Neural progenitor cell (in vitro differentiated cells): ENCODE measurements around the gene CDK13. TPM values are rescaled to one million over a fixed set of nuclear protein-coding genes. Genes with fewer than 3 reads are reported as not detected.

Experiments
- DNase-seq: peaks from one replicate; pipeline ENCODE4 v3.0.0-alpha.2; 2016; ENCODE audit warnings: low spot score
- H2AFZ ChIP-seq: fragments of 200-600 bp; sonication (generic); replicated peaks from 2 replicates; pipeline ENCODE4 v1.6.1; 2016; ENCODE audit warnings: antibody characterized with exemption
- H3F3A ChIP-seq: fragments of 200-600 bp; sonication (generic); 2 replicates; pipeline ENCODE4 v1.6.1; 2016; ENCODE audit warnings: antibody characterized with exemption, low read depth
- H3K27ac ChIP-seq: fragments of 200-600 bp; sonication (generic); 2 replicates; pipeline ENCODE4 v1.5.1; 2016; ENCODE audit warnings: mild to moderate bottlenecking
- H3K27me3 ChIP-seq: fragments of 200-600 bp; sonication (generic); 2 replicates; pipeline ENCODE4 v1.6.1; 2016; ENCODE audit warnings: mild to moderate bottlenecking, moderate library complexity
- H3K36me3 ChIP-seq: fragments of 200-600 bp; sonication (generic); 2 replicates; pipeline ENCODE4 v1.5.1; 2016
- H3K4me1 ChIP-seq: fragments of 200-600 bp; sonication (generic); 2 replicates; pipeline ENCODE4 v1.6.1; 2016; ENCODE audit warnings: mixed run types
- H3K4me2 ChIP-seq: fragments of 200-600 bp; sonication (generic); 2 replicates; pipeline ENCODE4 v1.6.1; 2016
- H3K4me3 ChIP-seq: fragments of 200-600 bp; sonication (generic); 2 replicates; pipeline ENCODE4 v1.5.1; 2016
- H3K79me2 ChIP-seq: fragments of 200-600 bp; sonication (generic); 2 replicates; pipeline ENCODE4 v1.6.1; 2016; ENCODE audit warnings: low read depth
- H3K9ac ChIP-seq: fragments of 200-600 bp; sonication (generic); 2 replicates; pipeline ENCODE4 v1.6.1; 2016
- H3K9me3 ChIP-seq: fragments of 200-600 bp; sonication (generic); 2 replicates; pipeline ENCODE4 v1.5.1; 2016; ENCODE audit warnings: low read depth
- H4K20me1 ChIP-seq: fragments of 200-600 bp; sonication (generic); 2 replicates; pipeline ENCODE4 v1.6.1; 2016; ENCODE audit warnings: low read depth
- H3K27ac Mint-ChIP-seq: 3 replicates; pipeline ENCODE4 v1.8.0; 2021; ENCODE audit warnings: mixed read lengths
- H3K27me3 Mint-ChIP-seq: 2 replicates; pipeline ENCODE4 v1.8.0; 2022; ENCODE audit warnings: low read depth, mild to moderate bottlenecking, inconsistent platforms, moderate library complexity, mixed read lengths; ENCODE audit not compliant: insufficient read depth
- H3K36me3 Mint-ChIP-seq: 3 replicates; pipeline ENCODE4 v1.8.0; 2021; ENCODE audit warnings: mixed read lengths
- H3K4me1 Mint-ChIP-seq: 3 replicates; pipeline ENCODE4 v1.8.0; 2021; ENCODE audit warnings: mixed read lengths
- H3K4me3 Mint-ChIP-seq: 3 replicates; pipeline ENCODE4 v1.8.0; 2021; ENCODE audit warnings: mild to moderate bottlenecking, moderate library complexity, mixed read lengths
- H3K9me3 Mint-ChIP-seq: 3 replicates; pipeline ENCODE4 v1.8.0; 2020; ENCODE audit warnings: mixed read lengths
- CTCF ChIP-seq: fragments of 200-600 bp; sonication (generic); IDR thresholded peaks from 2 replicates; pipeline ENCODE4 v1.5.1; 2017; ENCODE audit warnings: antibody characterized with exemption, mild to moderate bottlenecking
- EZH2 ChIP-seq: fragments of 200-600 bp; sonication (generic); IDR thresholded peaks from 2 replicates; pipeline ENCODE4 v1.6.1; 2017; ENCODE audit warnings: antibody characterized with exemption, mild to moderate bottlenecking, moderate library complexity
- EZH2phosphoT487 ChIP-seq: fragments of 200-600 bp; sonication (generic); IDR thresholded peaks from 2 replicates; pipeline ENCODE4 v1.6.1; 2017; ENCODE audit warnings: antibody characterized with exemption
- total RNA-seq: library from RNA; depleted of rRNA; stranded (reverse); fragments of >200 nt; gene quantifications from 2 replicates; pipeline ENCODE4 v1.2.3, GENCODE V29; 2015; ENCODE audit warnings: low replicate concordance

Gene CDK13
- total RNA-seq, 1 donor from 2014 or later: 75.5 TPM

DNA sequence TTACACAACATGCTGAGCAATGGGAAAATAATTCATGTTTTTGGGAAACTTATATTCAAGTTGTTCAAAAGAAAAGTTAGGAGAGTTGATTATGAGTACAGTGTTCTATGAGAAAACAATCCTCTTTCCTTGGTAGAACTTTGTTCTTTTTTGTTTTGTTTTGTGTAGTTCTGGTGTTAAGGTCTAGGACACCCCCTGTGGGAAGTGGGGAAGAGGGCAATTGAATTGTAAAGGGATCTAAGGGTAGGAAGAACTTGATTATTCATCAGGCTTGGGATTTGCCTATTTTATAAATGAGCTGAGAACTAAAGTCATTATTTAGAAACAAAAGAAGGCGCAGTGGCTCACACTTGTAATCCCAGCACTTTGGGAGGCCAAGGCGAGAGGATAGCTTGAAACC is 25.9 kb upstream of the CDK13 start:
- H3K36me3 Mint-ChIP-seq: no peaks in the 10 kb centered on the region
- Histone ChIP-seq H3K36me3 (no peaks in the 10 kb centered on the region), H3K4me1 (peaks cover 6% of the 10 kb centered on the region), H3K9me3 (no peaks in the 10 kb centered on the region), H3K9ac (no peak overlapping the region), H4K20me1 (no peaks in the 10 kb centered on the region), H3K4me3 (no peak overlapping the region), H3K4me2 (no peak overlapping the region), H2AFZ (no peak overlapping the region), H3K27ac (no peak overlapping the region), H3F3A (peaks cover 6% of the 10 kb centered on the region), H3K79me2 (no peaks in the 10 kb centered on the region), H3K27me3 (no peaks in the 10 kb centered on the region)
- H3K9me3 Mint-ChIP-seq: no peaks in the 10 kb centered on the region
- TF ChIP-seq EZH2 (no peak), EZH2phosphoT487 (no peak), CTCF (no peak)
- H3K27me3 Mint-ChIP-seq: peaks cover 12% of the 10 kb centered on the region
- H3K4me1 Mint-ChIP-seq: peaks cover 14% of the 10 kb centered on the region
- DNase-seq: no peak
- H3K4me3 Mint-ChIP-seq: no peak overlapping the region
- H3K27ac Mint-ChIP-seq: no peak overlapping the region

DNA sequence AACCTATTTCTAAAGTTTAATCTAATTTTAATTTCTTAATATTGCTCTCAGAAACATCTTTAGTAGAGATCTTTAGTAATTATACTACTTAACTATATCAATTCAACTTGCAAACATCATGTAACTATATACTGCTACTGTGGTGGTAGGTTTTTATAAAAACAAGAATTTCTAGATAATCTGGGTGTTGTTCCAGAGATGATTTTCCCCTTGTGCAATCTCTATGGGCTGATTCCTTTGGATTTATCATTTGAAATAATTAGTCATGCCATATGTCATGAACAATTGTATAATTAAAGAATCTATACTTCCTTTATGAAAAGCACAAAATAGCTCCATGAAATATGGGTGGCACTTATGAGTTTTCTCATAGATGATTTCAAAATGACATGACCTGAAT is 23.9 kb upstream of the CDK13 start:
- H3K79me2 ChIP-seq: no peaks in the 10 kb centered on the region
- no peak overlapping the region for H3K4me2 ChIP-seq
- H3K27ac ChIP-seq: no peak overlapping the region
- Mint-ChIP-seq H3K27me3 (peaks cover 5% of the 10 kb centered on the region), H3K9me3 (no peaks in the 10 kb centered on the region), H3K36me3 (no peaks in the 10 kb centered on the region), H3K4me1 (peaks cover 14% of the 10 kb centered on the region), H3K4me3 (no peak overlapping the region), H3K27ac (no peak overlapping the region)
- no peaks in the 10 kb centered on the region for H4K20me1 ChIP-seq
- no peaks in the 10 kb centered on the region for H3K9me3 ChIP-seq
- TF ChIP-seq EZH2phosphoT487 (no peak), CTCF (no peak), EZH2 (no peak)
- DNase-seq: no peak
- H3F3A ChIP-seq: peaks cover 6% of the 10 kb centered on the region
- no peak overlapping the region for H2AFZ ChIP-seq
- peaks cover 6% of the 10 kb centered on the region for H3K4me1 ChIP-seq
- no peaks in the 10 kb centered on the region for H3K36me3 ChIP-seq
- no peaks in the 10 kb centered on the region for H3K27me3 ChIP-seq
- no peak overlapping the region for H3K4me3 ChIP-seq
- no peak overlapping the region for H3K9ac ChIP-seq

GRCh38 chr7:39927018-39927417 is 23.0 kb upstream of the CDK13 start:
- H3K9me3 ChIP-seq: no peaks in the 10 kb centered on the region

More at GRCh38 chr7:39927018-39927417, 23.0 kb upstream of the CDK13 start:
- H3K9ac ChIP-seq: no peak overlapping the region
- Mint-ChIP-seq H3K4me1 (peaks cover 6% of the 10 kb centered on the region), H3K27me3 (peaks cover 5% of the 10 kb centered on the region), H3K9me3 (no peaks in the 10 kb centered on the region), H3K4me3 (no peak overlapping the region), H3K27ac (no peak overlapping the region), H3K36me3 (no peaks in the 10 kb centered on the region)
- no peaks in the 10 kb centered on the region for H4K20me1 ChIP-seq
- TF ChIP-seq CTCF (no peak), EZH2 (no peak), EZH2phosphoT487 (no peak)
- no peak overlapping the region for H3K4me3 ChIP-seq
- H3F3A ChIP-seq: peaks cover 1% of the 10 kb centered on the region
- no peaks in the 10 kb centered on the region for H3K36me3 ChIP-seq
- H3K27ac ChIP-seq: no peak overlapping the region
- H3K4me1 ChIP-seq: no peaks in the 10 kb centered on the region
- no peak overlapping the region for H2AFZ ChIP-seq
- no peak for DNase-seq
- no peaks in the 10 kb centered on the region for H3K79me2 ChIP-seq
- H3K27me3 ChIP-seq: no peaks in the 10 kb centered on the region
- no peak overlapping the region for H3K4me2 ChIP-seq
